HUDEP-2 (cell line): ENCODE data around the gene OR5H15.
A peak's percentile ranks its signal among the peaks of the same experiment; 100 is the strongest.
"Not testable (repeated sequence)": the region's sequence is repeated elsewhere in the genome, so short reads cannot be mapped to it uniquely, and the experiment has no call there.

ENCODE experiments used
- DNase-seq, 76 experiments: peaks; one replicate each; lab custom pipeline; 2025; ENCODE audit not compliant: unreplicated experiment in 76 of 76; lab: John Stamatoyannopoulos, UW

OR5H15 gene

GRCh38 chr3:98166396-98166795 lies at the start of gene OR5H15:
Gene OR5H15, plus strand, starts transcription at chr3:98166696. Its CDS starts 2,004 bp downstream, at chr3:98168700.
- DNase-seq = no peak

GRCh38 chr3:98130421-98130820 lies 36.1 kb upstream of the OR5H15 start, which contains the start of gene OR5H1:
Gene OR5H1, plus strand, starts transcription at chr3:98130721. Its CDS starts 1,977 bp downstream, at chr3:98132698.
- no peak for DNase-seq

GRCh38 chr3:98136631-98137030 lies 29.9 kb upstream of the OR5H15 start:
- peak in 1 of 76 experiments; percentile 11 for DNase-seq

- not testable (repeated sequence) for DNase-seq
These were observed 28.5 kb upstream of the OR5H15 start for GRCh38 chr3:98137826-98138557.

- DNase-seq = no peak
These were observed 26.0 kb upstream of the OR5H15 start for GRCh38 chr3:98140531-98140930.

GRCh38 chr3:98147179-98147578 lies 19.3 kb upstream of the OR5H15 start, which contains the start of gene OR5H14:
Gene OR5H14, plus strand, starts transcription at chr3:98147479. Its CDS starts 1,907 bp downstream, at chr3:98149386.
- no peak for DNase-seq

- DNase-seq = no peak
These were observed 17.7 kb upstream of the OR5H15 start for GRCh38 chr3:98148751-98149150.

- DNase-seq = not testable (repeated sequence)
These were observed 17.0 kb upstream of the OR5H15 start for GRCh38 chr3:98149456-98149855.

- DNase-seq = no peak
These were observed 15.3 kb upstream of the OR5H15 start for GRCh38 chr3:98151241-98151640.

- DNase-seq = no peak
These were observed 4.6 kb downstream of the OR5H15 start for GRCh38 chr3:98171071-98171470.

GRCh38 chr3:98172621-98173020 lies 6.1 kb downstream of the OR5H15 start:
- no peak for DNase-seq

- no peak for DNase-seq
These were observed 13.9 kb downstream of the OR5H15 start for GRCh38 chr3:98180319-98180890.

GRCh38 chr3:98182196-98182595 lies 15.7 kb downstream of the OR5H15 start:
- DNase-seq = no peak

- peak in 3 of 76 experiments; percentile 4 to 17 (median 14) for DNase-seq
These were observed 18.7 kb downstream of the OR5H15 start for GRCh38 chr3:98185180-98185579.

- DNase-seq = peak in 4 of 76 experiments; percentile 5 to 29 (median 13)
These were observed 22.0 kb downstream of the OR5H15 start for GRCh38 chr3:98188545-98188944.

GRCh38 chr3:98190911-98191310 lies 24.4 kb downstream of the OR5H15 start:
- not testable (repeated sequence) for DNase-seq

- not testable (repeated sequence) for DNase-seq
These were observed 29.8 kb downstream of the OR5H15 start for GRCh38 chr3:98196293-98196692.

- DNase-seq = no peak
These were observed 32.5 kb downstream of the OR5H15 start for GRCh38 chr3:98199020-98199419.

GRCh38 chr3:98209244-98209643 lies 42.7 kb downstream of the OR5H15 start:
- DNase-seq = no peak

GRCh38 chr3:98213276-98213675 lies 46.8 kb downstream of the OR5H15 start:
- DNase-seq = no peak

GRCh38 chr3:98215051-98215450 lies 48.6 kb downstream of the OR5H15 start:
- DNase-seq = no peak
